Natural killer cell treated with Interleukin-12 subunit alpha and Interleukin-12 subunit beta and Interleukin-15 and Interleukin-18, amount 100 ng/mL, for 72 hours (primary cell): ENCODE data around the gene SLCO2B1. TPM values are rescaled to one million over a fixed set of nuclear protein-coding genes. Genes with fewer than 3 reads are reported as not detected.
"Not testable (repeated sequence)": the region's sequence is repeated elsewhere in the genome, so short reads cannot be mapped to it uniquely, and the experiment has no call there.

Source experiments
- ATAC-seq, 2 donors: fragments of 150-1000 bp; cut with Tn5 transposase in 1 of 2; sonication (Bioruptor Pico), chemical (Tn5 transposase) in 1 of 2; 2 replicates each; pipeline ENCODE4 v1.10.0; 2021
- DNase-seq: peaks from one replicate; pipeline ENCODE4 v3.0.0; 2022; ENCODE audit warnings: low spot score
- H3K27ac Mint-ChIP-seq, 2 donors: 1 replicate in 1 of 2; 2 replicates in 1 of 2; pipeline ENCODE4 v1.8.0; 2022; ENCODE audit warnings: mixed read lengths in 2 of 2, mild to moderate bottlenecking in 1 of 2, moderate library complexity in 1 of 2
- H3K27me3 Mint-ChIP-seq, 2 donors: 1 replicate in 1 of 2; 2 replicates in 1 of 2; pipeline ENCODE4 v1.8.0; 2022; ENCODE audit warnings: mixed read lengths in 2 of 2
- H3K36me3 Mint-ChIP-seq: one replicate; pipeline ENCODE4 v1.8.0; 2022; ENCODE audit warnings: mixed read lengths
- H3K4me1 Mint-ChIP-seq, 2 donors: 1 replicate in 1 of 2; 2 replicates in 1 of 2; pipeline ENCODE4 v1.8.0; 2022; ENCODE audit warnings: low read depth in 2 of 2, mixed read lengths in 2 of 2, mild to moderate bottlenecking in 1 of 2
- H3K4me3 Mint-ChIP-seq: one replicate; pipeline ENCODE4 v1.8.0; 2022; ENCODE audit warnings: mixed read lengths
- H3K9me3 Mint-ChIP-seq: 2 replicates; pipeline ENCODE4 v1.8.0; 2022; ENCODE audit warnings: mixed read lengths
- total RNA-seq, 2 donors: library from RNA; stranded (reverse); gene quantifications; one replicate each; pipeline ENCODE4 v1.2.3, GENCODE V29; 2022

Gene SLCO2B1, protein sequence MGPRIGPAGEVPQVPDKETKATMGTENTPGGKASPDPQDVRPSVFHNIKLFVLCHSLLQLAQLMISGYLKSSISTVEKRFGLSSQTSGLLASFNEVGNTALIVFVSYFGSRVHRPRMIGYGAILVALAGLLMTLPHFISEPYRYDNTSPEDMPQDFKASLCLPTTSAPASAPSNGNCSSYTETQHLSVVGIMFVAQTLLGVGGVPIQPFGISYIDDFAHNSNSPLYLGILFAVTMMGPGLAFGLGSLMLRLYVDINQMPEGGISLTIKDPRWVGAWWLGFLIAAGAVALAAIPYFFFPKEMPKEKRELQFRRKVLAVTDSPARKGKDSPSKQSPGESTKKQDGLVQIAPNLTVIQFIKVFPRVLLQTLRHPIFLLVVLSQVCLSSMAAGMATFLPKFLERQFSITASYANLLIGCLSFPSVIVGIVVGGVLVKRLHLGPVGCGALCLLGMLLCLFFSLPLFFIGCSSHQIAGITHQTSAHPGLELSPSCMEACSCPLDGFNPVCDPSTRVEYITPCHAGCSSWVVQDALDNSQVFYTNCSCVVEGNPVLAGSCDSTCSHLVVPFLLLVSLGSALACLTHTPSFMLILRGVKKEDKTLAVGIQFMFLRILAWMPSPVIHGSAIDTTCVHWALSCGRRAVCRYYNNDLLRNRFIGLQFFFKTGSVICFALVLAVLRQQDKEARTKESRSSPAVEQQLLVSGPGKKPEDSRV
- total RNA-seq: under 1 TPM in 1 of 2 donors, not detected in 1; 0.06 TPM

DNA sequence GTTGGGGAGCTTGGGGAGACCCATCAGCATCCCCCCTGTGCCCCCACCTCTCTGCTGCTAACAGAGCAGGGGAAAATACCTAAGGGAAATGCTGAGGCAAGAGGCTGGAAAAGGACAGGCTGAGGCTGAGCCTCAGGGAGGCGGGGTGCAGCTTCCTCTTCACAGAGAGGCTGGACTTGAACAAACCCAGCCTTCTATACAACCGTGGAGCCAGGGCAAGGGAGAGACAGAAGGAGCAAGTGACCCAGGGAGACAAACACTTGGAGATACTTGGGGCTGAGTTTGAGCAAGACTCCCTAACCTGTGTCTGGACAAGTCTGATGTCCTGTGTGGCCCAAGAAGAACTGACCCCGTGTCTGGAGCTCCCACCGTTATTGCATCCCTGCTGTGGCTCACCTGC lies at the start of gene SLCO2B1:
TSS of gene SLCO2B1 (plus strand) at position 229 of the 400 bp plus-strand sequence. CDS start 275 bp downstream, outside the sequence.
- peak within 1 kb of the TSS in 1 of 2 donors; percentile 77 for H3K27ac Mint-ChIP-seq
- no peak within 1 kb of the TSS for H3K4me3 Mint-ChIP-seq
- no peak for ATAC-seq
- DNase-seq: no peak
- H3K9me3 Mint-ChIP-seq: no peaks in the 10 kb centered on the region
- H3K36me3 Mint-ChIP-seq: no peaks in the 10 kb centered on the region
- H3K27me3 Mint-ChIP-seq: peaks cover 13 to 19% of the 10 kb centered on the region in 2 donors
- H3K4me1 Mint-ChIP-seq: no peaks in the 10 kb centered on the region

DNA sequence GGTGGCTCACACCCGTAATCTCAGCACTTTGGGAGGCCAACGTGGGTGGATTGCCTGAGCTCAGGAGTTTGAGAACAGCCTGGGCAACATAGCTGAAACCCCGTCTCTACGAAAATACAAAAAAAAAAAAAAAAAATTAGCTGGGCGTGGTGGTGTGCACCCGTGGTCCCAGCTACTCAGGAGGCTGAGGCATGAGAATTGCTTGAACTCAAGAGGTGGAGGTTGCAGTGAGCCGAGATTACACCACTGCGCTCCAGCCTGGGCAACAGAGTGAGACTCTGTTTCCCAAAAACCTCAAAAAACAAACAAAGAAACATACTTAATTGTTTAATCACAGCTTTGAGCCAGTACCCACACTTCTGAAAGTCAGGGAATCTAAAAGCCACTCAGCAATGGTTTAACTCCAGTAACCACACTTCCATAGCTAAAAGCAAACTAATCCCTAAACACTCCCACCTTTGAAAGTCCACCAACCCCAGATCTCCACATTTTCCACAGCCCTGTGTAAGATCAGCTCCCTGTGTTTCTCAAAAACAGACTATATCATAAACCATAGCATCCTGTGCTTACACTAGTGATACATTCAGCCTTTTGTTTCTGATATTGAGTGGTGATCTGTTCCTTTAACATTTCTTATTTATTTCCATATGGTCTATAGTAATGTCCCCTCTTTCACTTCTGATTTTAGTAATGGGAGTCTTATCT lies 49.3 kb upstream of the SLCO2B1 start:
- Mint-ChIP-seq H3K4me1 (peaks cover 14 to 25% of the 10 kb centered on the region in 2 donors), H3K9me3 (no peaks in the 10 kb centered on the region), H3K36me3 (no peaks in the 10 kb centered on the region), H3K27ac (no peak overlapping the region), H3K4me3 (no peak overlapping the region), H3K27me3 (peaks cover 24 to 44% of the 10 kb centered on the region in 2 donors)
- ATAC-seq: no peak
- no peak for DNase-seq

DNA sequence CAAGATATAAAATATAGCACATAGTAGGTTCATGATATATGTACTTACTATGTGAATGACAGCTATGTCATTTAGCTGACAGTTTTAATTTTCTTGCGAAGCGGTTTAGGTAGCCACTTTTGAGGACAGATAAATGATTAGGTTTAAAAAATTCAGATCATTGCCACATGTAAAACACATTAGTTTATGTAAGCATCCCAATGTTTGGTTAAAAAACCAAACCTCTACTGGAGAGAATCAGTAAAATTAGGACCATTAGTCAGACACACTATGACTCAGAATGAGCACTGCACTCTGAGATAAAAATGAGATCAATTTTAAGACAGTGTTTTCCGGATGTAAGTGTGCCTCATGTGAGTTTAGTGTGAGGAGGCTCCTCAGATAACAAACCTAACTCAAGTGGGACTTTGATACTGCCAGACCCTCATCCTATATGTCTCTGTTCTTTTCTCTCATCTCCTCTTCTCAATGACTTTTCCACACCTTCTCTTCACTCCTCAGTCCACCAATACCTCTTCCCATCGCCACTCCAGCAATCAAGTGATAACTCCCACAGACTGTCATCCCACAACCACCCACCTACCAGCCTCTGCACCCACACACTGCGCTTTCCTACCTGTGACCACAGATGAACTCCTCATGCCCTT lies 47.4 kb upstream of the SLCO2B1 start:
- peaks cover 24 to 36% of the 10 kb centered on the region in 2 donors for H3K27me3 Mint-ChIP-seq
- H3K4me1 Mint-ChIP-seq: peaks cover 14 to 25% of the 10 kb centered on the region in 2 donors
- no peaks in the 10 kb centered on the region for H3K9me3 Mint-ChIP-seq
- H3K27ac Mint-ChIP-seq: peak overlapping the region in 1 of 2 donors; percentile 24
- DNase-seq (no peak), ATAC-seq (peak in 1 of 2 donors; percentile 80)
- H3K36me3 Mint-ChIP-seq: no peaks in the 10 kb centered on the region
- peak overlapping the region; percentile 57 for H3K4me3 Mint-ChIP-seq

DNA sequence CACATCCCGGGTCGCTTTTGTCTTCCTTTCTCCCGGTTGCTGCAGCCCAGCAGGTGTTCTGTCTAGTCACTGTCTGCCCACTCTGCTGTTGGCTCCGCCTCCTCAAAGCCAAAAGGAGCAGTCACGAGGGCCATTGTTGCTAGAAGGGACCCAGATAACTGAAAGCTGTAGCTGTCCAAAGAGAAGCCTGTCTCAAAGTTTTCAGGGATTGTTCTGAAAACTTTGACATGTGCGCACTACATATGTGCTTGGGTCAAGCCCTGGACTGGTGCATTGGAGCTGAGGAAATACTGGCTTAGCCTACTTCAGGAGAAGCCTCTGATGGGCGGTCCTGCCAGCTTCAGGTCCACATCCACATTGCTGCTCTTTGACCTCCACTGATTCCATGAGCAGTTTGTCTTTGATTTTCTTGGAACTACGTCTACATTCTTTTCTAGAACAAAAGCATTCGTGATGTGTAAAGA lies 45.4 kb upstream of the SLCO2B1 start:
- no peak for ATAC-seq
- Mint-ChIP-seq H3K36me3 (no peaks in the 10 kb centered on the region), H3K27ac (no peak overlapping the region), H3K4me1 (peaks cover 7 to 15% of the 10 kb centered on the region in 2 donors), H3K27me3 (peaks cover 26 to 36% of the 10 kb centered on the region in 2 donors), H3K4me3 (no peak overlapping the region), H3K9me3 (no peaks in the 10 kb centered on the region)
- DNase-seq: no peak

DNA sequence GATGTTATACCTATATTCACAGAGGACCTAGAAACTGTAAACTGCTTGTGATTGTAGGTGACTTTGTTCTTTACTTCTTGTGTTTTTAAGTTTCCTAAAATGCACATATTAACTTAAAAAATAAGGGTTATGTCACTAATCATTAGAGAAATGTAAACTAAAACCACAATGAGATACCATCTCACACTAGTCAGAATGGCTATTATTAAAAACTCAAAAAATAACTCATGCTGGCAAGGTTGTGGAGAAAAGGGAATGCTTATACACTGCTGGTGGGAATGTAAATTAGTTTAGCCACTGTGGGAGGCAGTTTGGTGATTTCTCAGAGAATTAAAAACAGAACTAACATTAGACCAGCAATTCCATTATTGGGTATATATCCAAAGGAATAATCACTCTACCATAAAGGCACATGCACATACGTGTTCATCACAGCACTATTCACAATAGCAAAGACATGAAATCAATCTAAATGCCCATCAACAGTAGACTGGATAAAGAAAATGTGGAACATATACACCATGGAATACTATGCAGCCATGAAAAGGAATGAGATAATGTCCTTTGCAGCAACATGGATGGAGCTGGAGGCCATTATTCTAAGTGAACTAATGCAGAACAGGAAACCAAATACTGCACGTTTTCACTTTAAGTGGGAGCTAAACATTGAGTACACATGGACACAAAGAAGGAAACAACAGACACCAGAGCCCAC lies 44.8 kb upstream of the SLCO2B1 start:
- not testable (repeated sequence) for H3K27ac Mint-ChIP-seq, ATAC-seq
- peaks cover 22 to 36% of the 10 kb centered on the region in 2 donors for H3K27me3 Mint-ChIP-seq

DNA sequence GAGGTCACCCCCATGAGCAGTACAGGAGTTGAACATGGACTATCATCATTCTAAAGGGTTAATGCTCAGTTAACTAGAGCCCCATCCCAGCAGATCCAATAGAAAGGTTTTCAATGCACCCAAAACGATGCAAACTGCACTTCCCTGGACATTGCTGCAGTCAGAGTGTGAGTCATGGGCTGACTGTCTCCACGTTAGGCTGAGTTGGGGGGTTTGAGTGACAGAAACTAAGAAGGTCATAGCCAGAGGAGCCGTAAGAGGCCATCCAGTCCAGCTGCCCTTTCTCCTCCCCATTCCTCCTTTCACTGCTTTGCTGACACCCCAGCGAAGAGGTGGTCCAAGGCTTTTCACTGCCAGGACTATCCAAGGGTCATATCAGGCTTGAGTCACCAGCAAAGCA lies 43.7 kb upstream of the SLCO2B1 start:
- H3K27me3 Mint-ChIP-seq: peaks cover 24 to 34% of the 10 kb centered on the region in 2 donors
- H3K36me3 Mint-ChIP-seq: peaks cover 3% of the 10 kb centered on the region
- DNase-seq: no peak
- no peak overlapping the region for H3K4me3 Mint-ChIP-seq
- peaks cover 4 to 9% of the 10 kb centered on the region in 2 donors for H3K4me1 Mint-ChIP-seq
- no peaks in the 10 kb centered on the region for H3K9me3 Mint-ChIP-seq
- no peak overlapping the region for H3K27ac Mint-ChIP-seq
- no peak for ATAC-seq

More for the DNA sequence above, 44.8 kb upstream of the SLCO2B1 start:
- not testable (repeated sequence) for H3K36me3 Mint-ChIP-seq, DNase-seq, H3K4me1 Mint-ChIP-seq, H3K4me3 Mint-ChIP-seq, H3K9me3 Mint-ChIP-seq

DNA sequence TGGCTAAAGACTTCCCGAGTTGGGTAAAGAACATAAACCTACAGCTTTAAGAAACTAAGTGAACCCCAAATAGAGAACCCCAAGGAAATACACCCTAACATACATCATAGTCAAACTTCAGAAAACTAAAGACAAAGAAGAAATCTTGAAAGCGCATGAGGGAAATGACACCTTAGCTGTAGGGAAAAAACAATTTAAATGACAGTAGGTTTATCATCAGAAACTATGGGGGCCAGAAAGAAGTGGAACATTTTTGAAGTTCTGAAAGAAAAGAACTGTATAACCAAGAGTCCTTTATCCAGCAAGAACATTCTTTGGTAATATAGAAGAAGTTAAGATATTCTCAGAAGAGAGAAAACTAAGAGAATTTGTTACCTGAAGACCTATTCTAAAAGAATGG lies 38.7 kb upstream of the SLCO2B1 start:
- ATAC-seq: no peak
- DNase-seq: no peak
- peaks cover 22 to 24% of the 10 kb centered on the region in 2 donors for H3K27me3 Mint-ChIP-seq
- peaks cover 5% of the 10 kb centered on the region for H3K9me3 Mint-ChIP-seq
- H3K27ac Mint-ChIP-seq: no peak overlapping the region
- peaks cover 10% of the 10 kb centered on the region for H3K36me3 Mint-ChIP-seq
- no peaks in the 10 kb centered on the region for H3K4me1 Mint-ChIP-seq
- H3K4me3 Mint-ChIP-seq: no peak overlapping the region

DNA sequence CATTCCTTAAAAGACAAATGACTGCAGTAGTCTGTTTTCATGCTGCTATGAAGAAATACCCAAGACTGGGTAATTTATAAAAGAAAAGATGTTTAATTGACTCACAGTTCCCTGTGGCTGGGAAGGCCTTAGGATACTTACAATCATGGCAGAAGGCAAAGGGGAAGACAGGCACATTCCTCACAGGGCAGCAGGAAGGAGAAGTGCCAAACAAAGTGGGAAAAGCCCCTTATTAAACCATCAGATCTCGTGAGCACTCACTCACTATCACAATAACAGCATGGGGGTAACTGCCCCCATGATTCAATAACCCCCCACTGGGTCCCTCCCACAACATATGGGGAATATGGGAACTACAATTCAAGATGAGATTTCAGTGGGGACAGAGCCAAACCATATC lies 37.9 kb upstream of the SLCO2B1 start:
- ATAC-seq (no peak), DNase-seq (no peak)
- Mint-ChIP-seq H3K9me3 (peaks cover 5% of the 10 kb centered on the region), H3K4me1 (no peaks in the 10 kb centered on the region), H3K4me3 (no peak overlapping the region), H3K27me3 (peaks cover 22 to 26% of the 10 kb centered on the region in 2 donors), H3K36me3 (peaks cover 10% of the 10 kb centered on the region), H3K27ac (no peak overlapping the region)

DNA sequence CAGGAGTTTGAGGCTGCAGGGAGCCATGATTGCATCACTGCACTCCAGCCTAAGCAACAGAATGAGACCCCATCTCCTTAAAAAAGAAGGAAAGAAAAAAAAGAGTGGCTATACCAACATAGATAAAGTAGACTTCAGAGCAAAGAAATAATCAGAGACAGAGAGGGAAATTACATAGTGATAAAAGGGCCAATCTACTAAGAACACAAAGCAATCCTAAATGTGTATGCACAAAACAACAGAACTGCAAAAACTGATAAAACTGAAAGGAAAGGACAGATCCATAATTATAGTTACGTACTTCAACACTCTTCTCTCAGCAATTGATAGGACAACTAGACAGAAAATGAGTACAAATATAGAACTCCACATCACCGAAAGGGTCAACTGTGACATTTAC lies 36.4 kb upstream of the SLCO2B1 start:
- no peak overlapping the region for H3K4me3 Mint-ChIP-seq
- H3K27ac Mint-ChIP-seq: no peak overlapping the region
- ATAC-seq (no peak), DNase-seq (no peak)
- H3K4me1 Mint-ChIP-seq: no peaks in the 10 kb centered on the region
- peaks cover 10% of the 10 kb centered on the region for H3K36me3 Mint-ChIP-seq
- peaks cover 5% of the 10 kb centered on the region for H3K9me3 Mint-ChIP-seq
- peaks cover 22 to 26% of the 10 kb centered on the region in 2 donors for H3K27me3 Mint-ChIP-seq

DNA sequence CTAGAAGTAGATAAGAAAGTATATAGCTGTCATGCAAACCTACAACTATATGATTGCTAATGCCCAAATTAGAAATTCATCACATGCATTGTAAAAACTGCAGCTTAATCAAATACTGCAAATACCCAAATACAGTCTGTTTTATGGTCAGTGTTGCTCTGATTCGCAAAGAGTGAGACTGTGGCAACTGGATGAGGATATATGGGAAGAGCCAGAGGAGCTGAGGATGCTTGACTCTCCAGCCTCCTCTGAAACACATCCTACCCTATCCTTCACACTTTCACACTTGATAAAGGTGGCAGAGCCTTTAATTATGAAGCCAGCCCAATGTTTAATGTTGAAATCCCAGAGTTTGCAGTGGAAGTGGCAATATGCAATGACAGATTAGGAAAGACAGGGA lies 32.3 kb upstream of the SLCO2B1 start:
- Mint-ChIP-seq H3K36me3 (peaks cover 5% of the 10 kb centered on the region), H3K27ac (no peak overlapping the region), H3K4me1 (no peaks in the 10 kb centered on the region), H3K4me3 (no peak overlapping the region), H3K27me3 (peaks cover 18 to 23% of the 10 kb centered on the region in 2 donors), H3K9me3 (peaks cover 5% of the 10 kb centered on the region)
- ATAC-seq (no peak), DNase-seq (no peak)

DNA sequence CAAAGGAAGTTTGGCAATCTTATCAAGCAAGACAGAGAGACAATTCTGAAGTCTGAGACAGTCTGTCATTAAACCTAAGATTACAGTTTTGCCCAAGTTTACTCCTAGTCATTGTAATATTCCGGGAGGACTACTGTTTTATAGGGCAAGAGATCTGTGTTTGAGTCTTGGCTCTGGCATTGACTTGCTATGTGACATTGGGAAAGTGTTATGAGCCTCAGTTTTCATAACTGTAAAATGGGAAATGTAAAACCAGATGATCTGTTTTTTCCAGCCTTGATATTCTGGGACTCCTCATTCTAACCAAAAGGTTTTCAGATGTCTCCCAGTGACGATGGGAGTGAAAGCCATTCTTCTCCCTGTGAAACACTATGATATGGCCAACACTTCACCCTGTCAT lies 24.3 kb upstream of the SLCO2B1 start:
- H3K36me3 Mint-ChIP-seq: no peaks in the 10 kb centered on the region
- H3K27ac Mint-ChIP-seq: no peak overlapping the region
- H3K4me3 Mint-ChIP-seq: no peak overlapping the region
- peaks cover 23 to 30% of the 10 kb centered on the region in 2 donors for H3K27me3 Mint-ChIP-seq
- H3K9me3 Mint-ChIP-seq: no peaks in the 10 kb centered on the region
- no peak for DNase-seq
- H3K4me1 Mint-ChIP-seq: no peaks in the 10 kb centered on the region
- ATAC-seq: no peak

DNA sequence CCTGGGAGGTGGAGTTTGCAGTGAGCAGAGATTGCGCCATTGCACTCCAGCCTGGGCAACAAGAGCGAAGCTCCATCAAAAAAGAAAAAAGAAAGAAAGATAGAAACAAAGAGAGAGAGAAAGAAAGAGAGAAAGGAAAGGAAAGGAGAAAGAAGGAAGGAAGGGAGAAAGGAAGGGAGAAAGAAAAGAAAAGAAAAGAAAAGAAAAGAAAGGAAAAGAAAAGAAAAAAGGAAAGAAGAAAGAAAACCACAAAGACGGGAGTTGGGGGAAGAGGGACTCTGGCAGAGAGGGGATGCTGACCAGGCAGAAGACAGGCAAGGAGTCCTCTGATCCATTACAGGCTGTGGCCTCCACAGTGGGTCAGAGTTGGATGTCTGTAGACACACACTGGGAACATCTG lies 18.8 kb upstream of the SLCO2B1 start:
- Mint-ChIP-seq H3K27ac (no peak overlapping the region), H3K27me3 (peaks cover 36 to 49% of the 10 kb centered on the region in 2 donors), H3K36me3 (no peaks in the 10 kb centered on the region), H3K4me1 (no peaks in the 10 kb centered on the region), H3K4me3 (no peak overlapping the region), H3K9me3 (no peaks in the 10 kb centered on the region)
- no peak for ATAC-seq
- no peak for DNase-seq

DNA sequence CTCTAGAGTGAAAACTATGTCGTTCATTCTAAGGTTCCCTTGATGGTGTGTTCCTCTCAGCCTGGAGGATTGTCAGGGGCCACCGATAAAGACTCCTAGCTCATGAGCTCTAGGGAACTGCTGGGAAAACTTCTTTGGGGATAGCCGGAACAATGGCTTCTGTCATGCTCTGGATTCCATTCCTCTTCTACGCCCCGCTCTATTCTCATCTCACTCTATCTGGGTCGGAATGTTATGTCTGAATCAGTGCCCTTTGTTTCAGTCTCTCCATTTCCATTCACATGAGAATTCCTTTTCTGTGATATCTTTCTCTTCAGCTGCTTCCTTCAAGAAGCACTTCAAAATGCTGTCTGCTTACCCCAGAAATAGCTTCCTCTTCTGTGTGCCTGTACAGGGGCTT lies 16.9 kb upstream of the SLCO2B1 start:
- no peak overlapping the region for H3K27ac Mint-ChIP-seq
- DNase-seq: no peak

More for the DNA sequence above, 16.9 kb upstream of the SLCO2B1 start:
- no peak for ATAC-seq
- Mint-ChIP-seq H3K4me1 (no peaks in the 10 kb centered on the region), H3K4me3 (no peak overlapping the region), H3K36me3 (no peaks in the 10 kb centered on the region), H3K27me3 (peaks cover 37 to 54% of the 10 kb centered on the region in 2 donors), H3K9me3 (no peaks in the 10 kb centered on the region)
